Fibroblast of lung (primary cell): Measurements from ENCODE around the gene SLC38A3. TPM values are rescaled to one million over a fixed set of nuclear protein-coding genes. Genes with fewer than 3 reads are reported as not detected.

ENCODE experiments used
- DNase-seq, 2 donors: peaks; one replicate each; pipeline versions ENCODE4 v3.0.0 to v3.0.0-alpha.2; 2010; ENCODE audit warnings: low read depth in 2 of 2
- H2AFZ ChIP-seq: 2 replicates; pipeline ENCODE4 v1.5.1; 2012; ENCODE audit warnings: low read length, control low read depth, inconsistent platforms
- H3K27ac ChIP-seq: 2 replicates; pipeline ENCODE4 v1.5.1; 2011; ENCODE audit warnings: low read length, control low read depth; ENCODE audit not compliant: insufficient read depth
- H3K27me3 ChIP-seq: 2 replicates; pipeline ENCODE4 v1.5.1; 2011; ENCODE audit warnings: mild to moderate bottlenecking, low read length; ENCODE audit not compliant: control insufficient read depth, insufficient read depth
- H3K36me3 ChIP-seq: 2 replicates; pipeline ENCODE4 v1.5.1; 2011; ENCODE audit warnings: low read length; ENCODE audit not compliant: control insufficient read depth, insufficient read depth
- H3K4me1 ChIP-seq: 2 replicates; pipeline ENCODE4 v1.5.1; 2011; ENCODE audit warnings: low read length; ENCODE audit not compliant: control insufficient read depth, insufficient read depth; ENCODE audit errors: extremely low read depth
- H3K4me2 ChIP-seq: 2 replicates; pipeline ENCODE4 v1.5.1; 2011; ENCODE audit warnings: low read length, control low read depth; ENCODE audit not compliant: insufficient read depth; ENCODE audit errors: extremely low read depth
- H3K4me3 ChIP-seq, 4 experiments: fragments of 200-600 bp in 1 of 4; sonication (generic) in 1 of 4; replicated peaks in 1 of 4; 2 replicates each; pipeline ENCODE4 v1.5.1; 2011 to 2016; ENCODE audit warnings: low read length in 4 of 4, low read depth in 3 of 4, mild to moderate bottlenecking in 3 of 4, control low read depth in 2 of 4, inconsistent platforms in 1 of 4, mixed read lengths in 1 of 4; ENCODE audit not compliant: insufficient read depth in 1 of 4; ENCODE audit errors: control extremely low read depth in 1 of 4
- H3K79me2 ChIP-seq: 2 replicates; pipeline ENCODE4 v1.5.1; 2012; ENCODE audit warnings: mild to moderate bottlenecking, low read length, inconsistent platforms; ENCODE audit not compliant: control insufficient read depth, insufficient read depth
- H3K9ac ChIP-seq: 2 replicates; pipeline ENCODE4 v1.5.1; 2011; ENCODE audit warnings: mild to moderate bottlenecking, low read length, control low read depth; ENCODE audit not compliant: insufficient read depth
- H3K9me3 ChIP-seq: 2 replicates; pipeline ENCODE4 v1.5.1; 2012; ENCODE audit warnings: low read depth, low read length; ENCODE audit not compliant: control insufficient read depth, insufficient read depth
- H4K20me1 ChIP-seq: 2 replicates; pipeline ENCODE4 v1.5.1; 2011; ENCODE audit warnings: low read length; ENCODE audit not compliant: control insufficient read depth, insufficient read depth; ENCODE audit errors: extremely low read depth
- CTCF ChIP-seq, 2 donors: IDR thresholded peaks in 1 of 2; conservative IDR thresholded peaks in 1 of 2; 1 replicate in 1 of 2; 2 replicates in 1 of 2; pipeline ENCODE4 v1.5.1; 2011 to 2012; ENCODE audit warnings: low read length in 2 of 2, control low read depth in 1 of 2, inconsistent platforms in 1 of 2, low read depth in 1 of 2, mild to moderate bottlenecking in 1 of 2
- EZH2 ChIP-seq: IDR thresholded peaks from 2 replicates; pipeline ENCODE4 v1.5.1; 2012; ENCODE audit warnings: low read length, control low read depth, mild to moderate bottlenecking; ENCODE audit errors: missing control alignments
- polyA plus RNA-seq, 2 donors: library from polyadenylated mRNA; depleted of rRNA in 1 of 2; stranded (reverse) in 1 of 2; unstranded in 1 of 2; fragments of >200 nt; gene quantifications; 2 replicates each; pipeline ENCODE4 v1.2.1, GENCODE V29; 2011 to 2012; ENCODE audit warnings: missing spikeins in 1 of 2
- total RNA-seq: library from RNA; depleted of rRNA; stranded (reverse); fragments of >200 nt; gene quantifications from 2 replicates; pipeline ENCODE4 v1.2.1, GENCODE V29; 2014

The SLC38A3 gene
- total and polyA plus RNA-seq, 2 donors (not counting 1 experiment from before 2014, with no cell fraction given) = 0.02 TPM; not detected in 1

GRCh38 chr3:50164984-50165909, 39.8 kb upstream of the SLC38A3 start:
- TF ChIP-seq EZH2 (no peak), CTCF (conservative IDR thresholded peaks at IDR 0.05 in 1 of 2, IDR thresholded peaks at IDR 0.05 in 1 of 2; ENCODE audit: low read depth in 1 of 2, low read length in 2 of 2) (no peak)
- H3K27me3 ChIP-seq = no peaks in the 10 kb centered on the region
- peak overlapping the region; percentile 75 for H3K27ac ChIP-seq
- peak; percentile 83 to 86 for DNase-seq
- peaks cover 33% of the 10 kb centered on the region for H3K4me1 ChIP-seq
- no peaks in the 10 kb centered on the region for H4K20me1 ChIP-seq
- H3K4me2 ChIP-seq = peak overlapping the region; percentile 62
- no peaks in the 10 kb centered on the region for H3K36me3 ChIP-seq
- H2AFZ ChIP-seq = no peak overlapping the region
- no peak overlapping the region for H3K4me3 ChIP-seq
- no peak overlapping the region for H3K9ac ChIP-seq
- H3K9me3 ChIP-seq = no peaks in the 10 kb centered on the region
- H3K79me2 ChIP-seq = no peaks in the 10 kb centered on the region

- peak in 1 of 2 donors; percentile 57 for DNase-seq
- Histone ChIP-seq H3K27me3 (no peaks in the 10 kb centered on the region), H4K20me1 (no peaks in the 10 kb centered on the region), H3K79me2 (no peaks in the 10 kb centered on the region), H3K9ac (no peak overlapping the region), H2AFZ (no peak overlapping the region), H3K36me3 (no peaks in the 10 kb centered on the region), H3K9me3 (no peaks in the 10 kb centered on the region), H3K27ac (peak overlapping the region; percentile 75), H3K4me2 (peak overlapping the region; percentile 62), H3K4me3 (no peak overlapping the region), H3K4me1 (peaks cover 30% of the 10 kb centered on the region)
- TF ChIP-seq CTCF (conservative IDR thresholded peaks at IDR 0.05 in 1 of 2, IDR thresholded peaks at IDR 0.05 in 1 of 2; ENCODE audit: low read depth in 1 of 2, low read length in 2 of 2) (no peak), EZH2 (no peak)
These were observed 39.0 kb upstream of the SLC38A3 start for GRCh38 chr3:50165910-50166538.

GRCh38 chr3:50166620-50167019, 38.5 kb upstream of the SLC38A3 start:
- DNase-seq = peak in 1 of 2 donors; percentile 79
- no peaks in the 10 kb centered on the region for H3K79me2 ChIP-seq
- H3K27me3 ChIP-seq = no peaks in the 10 kb centered on the region
- no peaks in the 10 kb centered on the region for H3K9me3 ChIP-seq
- H3K27ac ChIP-seq = no peak overlapping the region
- H3K4me2 ChIP-seq = no peak overlapping the region
- TF ChIP-seq EZH2 = no peak
- no peak for TF ChIP-seq CTCF (conservative IDR thresholded peaks at IDR 0.05 in 1 of 2, IDR thresholded peaks at IDR 0.05 in 1 of 2; ENCODE audit: low read depth in 1 of 2, low read length in 2 of 2)
- H4K20me1 ChIP-seq = no peaks in the 10 kb centered on the region
- H3K4me1 ChIP-seq = peaks cover 28% of the 10 kb centered on the region
- H3K9ac ChIP-seq = no peak overlapping the region
- H3K4me3 ChIP-seq = no peak overlapping the region
- no peak overlapping the region for H2AFZ ChIP-seq
- no peaks in the 10 kb centered on the region for H3K36me3 ChIP-seq
